NCI-H2196 treated with DMSO at 0.1 percent for 48 hours (cell line): ENCODE measurements around the gene ANGPTL8.

Source experiments
- DNase-seq: peaks from one replicate; lab custom pipeline; 2025; ENCODE audit not compliant: unreplicated experiment; lab: John Stamatoyannopoulos, UW

The ANGPTL8 gene

DNA sequence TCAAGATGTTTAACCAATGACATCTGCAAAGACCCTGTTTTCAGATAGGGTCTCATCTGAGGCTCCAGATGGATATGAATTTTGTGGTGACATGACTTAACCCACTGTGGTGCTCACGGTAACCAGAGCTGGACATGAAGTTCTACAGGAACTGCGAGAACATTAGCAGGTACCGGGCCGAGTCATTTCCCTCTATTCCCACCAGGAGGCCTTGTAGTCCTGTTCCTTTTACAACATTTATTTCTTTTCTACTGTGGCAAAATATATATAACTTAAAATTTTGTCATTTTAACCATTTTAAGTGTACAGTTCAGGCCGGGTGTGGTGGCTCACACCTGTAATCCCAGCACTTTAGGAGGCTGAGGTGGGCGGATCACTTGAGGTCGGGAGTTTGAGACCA is 48.9 kb downstream of the ANGPTL8 start:
- no peak for DNase-seq

GRCh38 chr19:11290256-11290655 is 50.8 kb downstream of the ANGPTL8 start:
- DNase-seq, result no peak

DNA sequence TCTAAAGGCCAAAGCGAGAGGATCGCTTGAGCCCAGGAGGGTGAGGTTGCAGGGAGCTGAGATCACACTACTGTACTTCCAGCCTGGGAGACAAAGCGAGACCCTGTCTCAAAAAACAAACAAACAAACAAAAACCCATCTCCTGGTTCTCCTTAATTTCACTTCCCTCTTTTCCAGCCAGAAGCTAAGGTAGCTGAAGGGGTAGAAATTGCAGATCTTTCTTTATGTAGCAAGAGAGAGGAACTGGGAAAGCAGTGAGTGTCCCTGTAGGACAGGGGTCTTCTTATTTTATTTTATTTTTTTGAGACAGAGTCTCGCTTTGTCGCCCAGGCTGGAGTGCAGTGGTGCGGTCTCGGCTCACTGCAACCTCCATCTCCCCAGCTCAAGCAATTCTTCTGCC is 52.0 kb downstream of the ANGPTL8 start:
- no peak for DNase-seq
